H1 (cell line): ENCODE data around the gene APBB1. TPM values are rescaled to one million over a fixed set of nuclear protein-coding genes. Genes with fewer than 3 reads are reported as not detected.

Experiments used
- GABPA ChIP-seq: IDR thresholded peaks from 2 replicates; pipeline ENCODE4 v1.6.1; 2011; ENCODE audit warnings: mild to moderate bottlenecking, low read length, moderate library complexity, borderline replicate concordance; ENCODE audit not compliant: insufficient read depth
- KDM5A ChIP-seq: fragments of 200-600 bp; IDR thresholded peaks from 2 replicates; pipeline ENCODE4 v1.7.1; 2012; ENCODE audit warnings: mild to moderate bottlenecking, low read length, inconsistent platforms, mixed read lengths
- POLR2A ChIP-seq, 2 experiments: IDR thresholded peaks; 1 replicate in 1 of 2; 2 replicates in 1 of 2; pipeline ENCODE4 v1.6.1; 2011; ENCODE audit warnings: low read depth in 2 of 2, low read length in 2 of 2, mild to moderate bottlenecking in 2 of 2; ENCODE audit errors: control extremely low read depth in 1 of 2
- RAD21 ChIP-seq, 2 experiments: IDR thresholded peaks in 1 of 2; conservative IDR thresholded peaks in 1 of 2; 2 replicates each; pipeline ENCODE4 v1.6.1; 2011; ENCODE audit warnings: low read depth in 2 of 2, low read length in 2 of 2, improper control_type of control experiment in 1 of 2, inconsistent platforms in 1 of 2, mild to moderate bottlenecking in 1 of 2, moderate library complexity in 1 of 2
- SUZ12 ChIP-seq: fragments of 200-600 bp; sonication (generic); IDR thresholded peaks from 2 replicates; pipeline ENCODE4 v1.6.1; 2012; ENCODE audit warnings: mild to moderate bottlenecking, inconsistent platforms, low read length, moderate library complexity, mixed read lengths
- TEAD4 ChIP-seq: IDR thresholded peaks from 2 replicates; pipeline ENCODE4 v1.6.1; 2012; ENCODE audit warnings: low read depth, low read length, inconsistent platforms, mixed read lengths
- polyA plus RNA-seq, 7 experiments: library from polyadenylated mRNA; depleted of rRNA in 3 of 7; stranded (reverse) in 5 of 7; unstranded in 2 of 7; fragments of >200 nt in 5 of 7; fragments of 200-250 nt in 2 of 7; gene quantifications; 1 replicate in 5 of 7; 2 replicates in 1 of 7; 4 replicates in 1 of 7; pipeline versions ENCODE4 v1.2.1 to v1.2.3, GENCODE V29; 2011 to 2013; ENCODE audit warnings: missing spikeins in 2 of 7, mixed read lengths in 2 of 7
- total RNA-seq: library from RNA; stranded (reverse); fragmentation: NEBNext Ultra II Directional; extraction: Animal tissue kit (Norgen Biotek cat#: 25700); gene quantifications from 2 replicates; pipeline ENCODE4 v1.2.1, GENCODE V29; 2021
- TF ChIP-seq, protein P1 (sequence below): fragments of 300-600 bp; sonication (generic); IDR thresholded peaks from 2 replicates; pipeline ENCODE4 v1.7.1; 2012; ENCODE audit warnings: low read length, moderate library complexity, mild to moderate bottlenecking, inconsistent platforms; ENCODE audit not compliant: insufficient replicate concordance

APBB1 gene
- total and polyA plus RNA-seq, 2 of the 8 experiments (the other 6 are each of a cell fraction or from before 2014, with no cell fraction given): 23.9 to 33.1 TPM

- TF ChIP-seq, protein P1, sequence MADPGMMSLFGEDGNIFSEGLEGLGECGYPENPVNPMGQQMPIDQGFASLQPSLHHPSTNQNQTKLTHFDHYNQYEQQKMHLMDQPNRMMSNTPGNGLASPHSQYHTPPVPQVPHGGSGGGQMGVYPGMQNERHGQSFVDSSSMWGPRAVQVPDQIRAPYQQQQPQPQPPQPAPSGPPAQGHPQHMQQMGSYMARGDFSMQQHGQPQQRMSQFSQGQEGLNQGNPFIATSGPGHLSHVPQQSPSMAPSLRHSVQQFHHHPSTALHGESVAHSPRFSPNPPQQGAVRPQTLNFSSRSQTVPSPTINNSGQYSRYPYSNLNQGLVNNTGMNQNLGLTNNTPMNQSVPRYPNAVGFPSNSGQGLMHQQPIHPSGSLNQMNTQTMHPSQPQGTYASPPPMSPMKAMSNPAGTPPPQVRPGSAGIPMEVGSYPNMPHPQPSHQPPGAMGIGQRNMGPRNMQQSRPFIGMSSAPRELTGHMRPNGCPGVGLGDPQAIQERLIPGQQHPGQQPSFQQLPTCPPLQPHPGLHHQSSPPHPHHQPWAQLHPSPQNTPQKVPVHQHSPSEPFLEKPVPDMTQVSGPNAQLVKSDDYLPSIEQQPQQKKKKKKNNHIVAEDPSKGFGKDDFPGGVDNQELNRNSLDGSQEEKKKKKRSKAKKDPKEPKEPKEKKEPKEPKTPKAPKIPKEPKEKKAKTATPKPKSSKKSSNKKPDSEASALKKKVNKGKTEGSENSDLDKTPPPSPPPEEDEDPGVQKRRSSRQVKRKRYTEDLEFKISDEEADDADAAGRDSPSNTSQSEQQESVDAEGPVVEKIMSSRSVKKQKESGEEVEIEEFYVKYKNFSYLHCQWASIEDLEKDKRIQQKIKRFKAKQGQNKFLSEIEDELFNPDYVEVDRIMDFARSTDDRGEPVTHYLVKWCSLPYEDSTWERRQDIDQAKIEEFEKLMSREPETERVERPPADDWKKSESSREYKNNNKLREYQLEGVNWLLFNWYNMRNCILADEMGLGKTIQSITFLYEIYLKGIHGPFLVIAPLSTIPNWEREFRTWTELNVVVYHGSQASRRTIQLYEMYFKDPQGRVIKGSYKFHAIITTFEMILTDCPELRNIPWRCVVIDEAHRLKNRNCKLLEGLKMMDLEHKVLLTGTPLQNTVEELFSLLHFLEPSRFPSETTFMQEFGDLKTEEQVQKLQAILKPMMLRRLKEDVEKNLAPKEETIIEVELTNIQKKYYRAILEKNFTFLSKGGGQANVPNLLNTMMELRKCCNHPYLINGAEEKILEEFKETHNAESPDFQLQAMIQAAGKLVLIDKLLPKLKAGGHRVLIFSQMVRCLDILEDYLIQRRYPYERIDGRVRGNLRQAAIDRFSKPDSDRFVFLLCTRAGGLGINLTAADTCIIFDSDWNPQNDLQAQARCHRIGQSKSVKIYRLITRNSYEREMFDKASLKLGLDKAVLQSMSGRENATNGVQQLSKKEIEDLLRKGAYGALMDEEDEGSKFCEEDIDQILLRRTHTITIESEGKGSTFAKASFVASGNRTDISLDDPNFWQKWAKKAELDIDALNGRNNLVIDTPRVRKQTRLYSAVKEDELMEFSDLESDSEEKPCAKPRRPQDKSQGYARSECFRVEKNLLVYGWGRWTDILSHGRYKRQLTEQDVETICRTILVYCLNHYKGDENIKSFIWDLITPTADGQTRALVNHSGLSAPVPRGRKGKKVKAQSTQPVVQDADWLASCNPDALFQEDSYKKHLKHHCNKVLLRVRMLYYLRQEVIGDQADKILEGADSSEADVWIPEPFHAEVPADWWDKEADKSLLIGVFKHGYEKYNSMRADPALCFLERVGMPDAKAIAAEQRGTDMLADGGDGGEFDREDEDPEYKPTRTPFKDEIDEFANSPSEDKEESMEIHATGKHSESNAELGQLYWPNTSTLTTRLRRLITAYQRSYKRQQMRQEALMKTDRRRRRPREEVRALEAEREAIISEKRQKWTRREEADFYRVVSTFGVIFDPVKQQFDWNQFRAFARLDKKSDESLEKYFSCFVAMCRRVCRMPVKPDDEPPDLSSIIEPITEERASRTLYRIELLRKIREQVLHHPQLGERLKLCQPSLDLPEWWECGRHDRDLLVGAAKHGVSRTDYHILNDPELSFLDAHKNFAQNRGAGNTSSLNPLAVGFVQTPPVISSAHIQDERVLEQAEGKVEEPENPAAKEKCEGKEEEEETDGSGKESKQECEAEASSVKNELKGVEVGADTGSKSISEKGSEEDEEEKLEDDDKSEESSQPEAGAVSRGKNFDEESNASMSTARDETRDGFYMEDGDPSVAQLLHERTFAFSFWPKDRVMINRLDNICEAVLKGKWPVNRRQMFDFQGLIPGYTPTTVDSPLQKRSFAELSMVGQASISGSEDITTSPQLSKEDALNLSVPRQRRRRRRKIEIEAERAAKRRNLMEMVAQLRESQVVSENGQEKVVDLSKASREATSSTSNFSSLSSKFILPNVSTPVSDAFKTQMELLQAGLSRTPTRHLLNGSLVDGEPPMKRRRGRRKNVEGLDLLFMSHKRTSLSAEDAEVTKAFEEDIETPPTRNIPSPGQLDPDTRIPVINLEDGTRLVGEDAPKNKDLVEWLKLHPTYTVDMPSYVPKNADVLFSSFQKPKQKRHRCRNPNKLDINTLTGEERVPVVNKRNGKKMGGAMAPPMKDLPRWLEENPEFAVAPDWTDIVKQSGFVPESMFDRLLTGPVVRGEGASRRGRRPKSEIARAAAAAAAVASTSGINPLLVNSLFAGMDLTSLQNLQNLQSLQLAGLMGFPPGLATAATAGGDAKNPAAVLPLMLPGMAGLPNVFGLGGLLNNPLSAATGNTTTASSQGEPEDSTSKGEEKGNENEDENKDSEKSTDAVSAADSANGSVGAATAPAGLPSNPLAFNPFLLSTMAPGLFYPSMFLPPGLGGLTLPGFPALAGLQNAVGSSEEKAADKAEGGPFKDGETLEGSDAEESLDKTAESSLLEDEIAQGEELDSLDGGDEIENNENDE: no peak
- TF ChIP-seq GABPA (no peak), SUZ12 (no peak), KDM5A (no peak), TEAD4 (no peak), POLR2A (IDR thresholded peaks at IDR 0.05; ENCODE audit: control extremely low read depth in 1 of 2, low read depth in 2 of 2, low read length in 2 of 2) (no peak), RAD21 (IDR thresholded peaks at IDR 0.05 in 1 of 2, conservative IDR thresholded peaks at IDR 0.05 in 1 of 2; ENCODE audit: low read depth in 2 of 2, low read length in 2 of 2) (no peak)
These were observed 64.0 kb downstream of the APBB1 start (continued) for GRCh38 chr11:6354651-6355485.
